ENCODE results near the gene MRGPRF.

MRGPRF gene

GRCh38 chr11:69058511-69059270, 45.6 kb upstream of the MRGPRF start:
- no peak for DNase-seq (ENCODE audit: extremely low read depth, low read depth)
- TF ChIP-seq CTCF (IDR thresholded peaks at IDR 0.05; ENCODE audit: low read depth, low read length): no peak

- no peak for TF ChIP-seq CTCF (IDR thresholded peaks at IDR 0.05; ENCODE audit: low read depth, low read length)
- DNase-seq (ENCODE audit: extremely low read depth, low read depth): no peak
Measured at GRCh38 chr11:69057801-69058200, 44.8 kb upstream of the MRGPRF start.

GRCh38 chr11:69057236-69057635, 44.2 kb upstream of the MRGPRF start:
- no peak for DNase-seq (ENCODE audit: extremely low read depth, low read depth)
- no peak for TF ChIP-seq CTCF (IDR thresholded peaks at IDR 0.05; ENCODE audit: low read depth, low read length)

GRCh38 chr11:69055598-69056516, 42.8 kb upstream of the MRGPRF start:
- no peak for TF ChIP-seq CTCF (IDR thresholded peaks at IDR 0.05; ENCODE audit: low read depth, low read length)
- no peak for DNase-seq (ENCODE audit: extremely low read depth, low read depth)

GRCh38 chr11:69055212-69055586, 42.2 kb upstream of the MRGPRF start:
- TF ChIP-seq CTCF (IDR thresholded peaks at IDR 0.05; ENCODE audit: low read depth, low read length): no peak
- DNase-seq (ENCODE audit: extremely low read depth, low read depth): no peak

- TF ChIP-seq CTCF (IDR thresholded peaks at IDR 0.05; ENCODE audit: low read depth, low read length): no peak
- no peak for DNase-seq (ENCODE audit: extremely low read depth, low read depth)
Measured at GRCh38 chr11:69054397-69055211, 41.6 kb upstream of the MRGPRF start.

Data from AG09319 (cell line).